Measurements from ENCODE around the gene CYFIP1.

- TF ChIP-seq CTCF (IDR thresholded peaks at IDR 0.05; ENCODE audit: insufficient read depth, low read length, poor library complexity, severe bottlenecking) (no peak), EZH2phosphoT487 (conservative IDR thresholded peaks at IDR 0.05; ENCODE audit: low read length) (no peak)
Observed at GRCh38 chr15:22956978-22957260, 23.2 kb downstream of the CYFIP1 start.

All from SU-DHL-6 (cell line).